Adrenal gland (tissue), 12 donors: ENCODE results near the gene SYAP1. TPM values are rescaled to one million over a fixed set of nuclear protein-coding genes. Genes with fewer than 3 reads are reported as not detected.

Experiments
- DNase-seq, 7 donors: peaks; one replicate each; pipeline ENCODE4 v3.0.0-alpha.2; 2019 to 2020
- H3K27ac ChIP-seq, 5 donors: fragments of 200-600 bp; sonication (generic) in 4 of 5; 1 replicate in 3 of 5; 2 replicates in 2 of 5; pipeline versions ENCODE4 v1.5.1 to v1.8.0; 2016 to 2020; ENCODE audit warnings: mild to moderate bottlenecking in 1 of 5
- H3K27me3 ChIP-seq: fragments of 200-600 bp; 2 replicates; pipeline ENCODE4 v1.8.0; 2021
- H3K36me3 ChIP-seq, 2 donors: fragments of 200-600 bp; replicated peaks in 1 of 2; 1 replicate in 1 of 2; 2 replicates in 1 of 2; pipeline versions ENCODE4 v1.5.1 to v1.8.0; 2018 to 2022
- H3K4me1 ChIP-seq, 2 donors: fragments of 200-600 bp; replicated peaks in 1 of 2; 1 replicate in 1 of 2; 2 replicates in 1 of 2; pipeline versions ENCODE4 v1.5.1 to v1.8.0; 2018 to 2021
- H3K4me3 ChIP-seq, 4 donors: fragments of 200-600 bp; sonication (generic) in 3 of 4; one replicate each; pipeline ENCODE4 v1.5.1; 2016 to 2018
- H3K9me3 ChIP-seq, 3 donors: fragments of 200-600 bp; sonication (generic) in 1 of 3; replicated peaks in 1 of 3; 1 replicate in 2 of 3; 2 replicates in 1 of 3; pipeline versions ENCODE4 v1.5.1 to v1.8.0; 2016 to 2021
- POLR2A ChIP-seq, 2 donors: fragments of 450-650 bp; IDR thresholded peaks; one replicate each; pipeline ENCODE4 v1.6.1; 2017; ENCODE audit warnings: antibody characterized with exemption in 2 of 2, mild to moderate bottlenecking in 2 of 2, moderate library complexity in 1 of 2
- WGBS, 4 donors: extraction: QIAGEN DNeasy Blood & Tissue Kit in 2 of 4; methylation state at CpG; one replicate each; pipeline versions ENCODE4 v1.1.5 to v1.1.7; 2013 to 2017; 5-methylcytosine and 5-hydroxymethylcytosine counted together
- intact Hi-C, 2 donors: fragments of 100-400 bp; cut with DNase I; formaldehyde crosslinking; loops; one replicate each; pipeline versions ENCODE4 v1.14.1 to v1.15.0; 2022 to 2023
- polyA plus RNA-seq, 3 donors: library from polyadenylated mRNA; stranded (reverse); fragments of 200-250 nt in 2 of 3; fragments of 350-450 nt in 1 of 3; fragmentation: Illumina TruSeq in 1 of 3; extraction: RNeasy Lipid Tissue Mini Kit (QIAGEN cat#74804) in 1 of 3; gene quantifications; one replicate each; pipeline ENCODE4 v1.2.3, GENCODE V29; 2013 to 2014
- total RNA-seq, 9 donors: library from RNA; depleted of rRNA in 4 of 9; stranded (reverse); fragments of >200 nt in 4 of 9; fragments of 120-200 nt in 1 of 9; fragmentation: NEBNext Ultra II Directional in 1 of 9; extraction: Animal tissue kit (Norgen Biotek cat#: 25700) in 1 of 9; gene quantifications; one replicate each; pipeline versions ENCODE4 v1.1.0 to v1.2.4, GENCODE V29; 2013 to 2023
- TF ChIP-seq, protein P1 (sequence below), 6 experiments: fragments of 450-650 bp in 4 of 6; fragments of 200-600 bp in 2 of 6; sonication (generic) in 1 of 6; IDR thresholded peaks; 1 replicate in 5 of 6; 2 replicates in 1 of 6; pipeline versions ENCODE4 v1.5.1 to v1.8.0; 2016 to 2021; ENCODE audit warnings: antibody characterized with exemption in 6 of 6, mild to moderate bottlenecking in 2 of 6, moderate library complexity in 1 of 6
- donor health status: healthy with polysubstance abuse.
- donor health status: Bipolar disorder and iron deficiency.
- donor health status: DM: yes; HTN: yes; CAD: no.
- donor health status: DM: no; HTN: no; CAD: no.
- donor health status: DM: no; HTN: no; CAD: no.
- donor health status: DM: yes; HTN: yes; CAD: no.

SYAP1 gene
- total and polyA plus RNA-seq, 12 donors: 15.8 to 106 (median 43.6) TPM

DNA sequence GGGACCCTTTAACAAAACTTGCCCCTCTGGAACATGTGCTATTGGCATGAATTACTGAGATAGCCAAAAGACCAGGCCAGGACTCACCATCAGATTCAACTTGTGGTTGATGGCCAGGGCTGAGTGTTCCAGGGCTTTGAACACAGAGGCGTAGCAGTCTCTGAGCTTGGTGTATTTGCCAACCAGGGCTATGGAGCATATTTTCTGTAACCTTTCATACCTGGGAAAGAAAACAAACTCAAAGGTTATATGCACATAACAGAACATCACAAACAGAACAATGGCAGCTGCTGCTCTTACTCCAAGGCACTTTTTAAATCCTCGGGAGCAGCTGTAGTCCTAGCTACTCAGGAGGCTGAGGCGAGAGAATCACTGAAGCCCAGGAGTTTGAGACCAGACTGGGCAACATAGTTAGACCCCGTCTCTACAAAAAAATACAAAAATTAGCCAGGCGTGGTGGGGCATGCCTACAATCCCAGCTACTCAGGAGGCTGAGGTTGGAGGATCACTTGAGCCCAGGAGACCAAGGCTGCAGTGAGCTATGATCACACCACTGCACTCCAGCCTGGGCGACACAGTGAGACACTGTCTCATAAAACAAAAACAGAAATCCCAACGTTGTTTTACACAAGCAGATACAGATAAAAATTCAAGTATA lies 36.3 kb upstream of the SYAP1 start:
- no peak overlapping the region for H3K4me3 ChIP-seq
- intact Hi-C loops: no loop called here
- no peaks in the 10 kb centered on the region for H3K9me3 ChIP-seq
- no peak overlapping the region for H3K27ac ChIP-seq
- WGBS, 4 donors: 87 to 94% (median 89%) methylated on average over 7 of the region's 7 CpGs
- no peaks in the 10 kb centered on the region for H3K27me3 ChIP-seq
- no peak for DNase-seq
- no peaks in the 10 kb centered on the region for H3K4me1 ChIP-seq
- H3K36me3 ChIP-seq: no peaks in the 10 kb centered on the region
- no peak for TF ChIP-seq POLR2A (IDR thresholded peaks at IDR 0.05)
- TF ChIP-seq, protein P1, sequence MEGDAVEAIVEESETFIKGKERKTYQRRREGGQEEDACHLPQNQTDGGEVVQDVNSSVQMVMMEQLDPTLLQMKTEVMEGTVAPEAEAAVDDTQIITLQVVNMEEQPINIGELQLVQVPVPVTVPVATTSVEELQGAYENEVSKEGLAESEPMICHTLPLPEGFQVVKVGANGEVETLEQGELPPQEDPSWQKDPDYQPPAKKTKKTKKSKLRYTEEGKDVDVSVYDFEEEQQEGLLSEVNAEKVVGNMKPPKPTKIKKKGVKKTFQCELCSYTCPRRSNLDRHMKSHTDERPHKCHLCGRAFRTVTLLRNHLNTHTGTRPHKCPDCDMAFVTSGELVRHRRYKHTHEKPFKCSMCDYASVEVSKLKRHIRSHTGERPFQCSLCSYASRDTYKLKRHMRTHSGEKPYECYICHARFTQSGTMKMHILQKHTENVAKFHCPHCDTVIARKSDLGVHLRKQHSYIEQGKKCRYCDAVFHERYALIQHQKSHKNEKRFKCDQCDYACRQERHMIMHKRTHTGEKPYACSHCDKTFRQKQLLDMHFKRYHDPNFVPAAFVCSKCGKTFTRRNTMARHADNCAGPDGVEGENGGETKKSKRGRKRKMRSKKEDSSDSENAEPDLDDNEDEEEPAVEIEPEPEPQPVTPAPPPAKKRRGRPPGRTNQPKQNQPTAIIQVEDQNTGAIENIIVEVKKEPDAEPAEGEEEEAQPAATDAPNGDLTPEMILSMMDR (IDR thresholded peaks at IDR 0.05): no peak

DNA sequence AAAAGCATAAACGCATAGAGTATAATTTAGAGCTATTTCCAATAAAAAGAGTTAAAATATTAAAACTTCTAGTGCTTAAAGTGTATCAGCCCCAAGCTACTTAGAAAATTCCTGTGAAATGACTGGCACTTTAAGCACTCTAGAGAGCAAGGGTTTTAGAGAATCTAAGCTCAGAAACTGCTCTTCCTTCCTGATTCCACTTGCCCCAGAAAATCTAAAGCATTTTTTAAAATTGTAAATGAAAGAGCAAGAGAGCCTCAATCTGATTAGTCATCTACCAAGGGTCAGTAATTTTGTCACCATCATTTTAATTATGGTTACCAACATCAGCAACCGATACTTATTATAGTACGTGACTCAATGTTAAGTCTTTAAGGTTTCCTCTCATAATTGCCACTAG lies 31.9 kb upstream of the SYAP1 start:
- 89 to 96% (median 93%) methylated on average over 3 of the region's 3 CpGs for WGBS, 4 donors
- intact Hi-C loops: no loop called here

DNA sequence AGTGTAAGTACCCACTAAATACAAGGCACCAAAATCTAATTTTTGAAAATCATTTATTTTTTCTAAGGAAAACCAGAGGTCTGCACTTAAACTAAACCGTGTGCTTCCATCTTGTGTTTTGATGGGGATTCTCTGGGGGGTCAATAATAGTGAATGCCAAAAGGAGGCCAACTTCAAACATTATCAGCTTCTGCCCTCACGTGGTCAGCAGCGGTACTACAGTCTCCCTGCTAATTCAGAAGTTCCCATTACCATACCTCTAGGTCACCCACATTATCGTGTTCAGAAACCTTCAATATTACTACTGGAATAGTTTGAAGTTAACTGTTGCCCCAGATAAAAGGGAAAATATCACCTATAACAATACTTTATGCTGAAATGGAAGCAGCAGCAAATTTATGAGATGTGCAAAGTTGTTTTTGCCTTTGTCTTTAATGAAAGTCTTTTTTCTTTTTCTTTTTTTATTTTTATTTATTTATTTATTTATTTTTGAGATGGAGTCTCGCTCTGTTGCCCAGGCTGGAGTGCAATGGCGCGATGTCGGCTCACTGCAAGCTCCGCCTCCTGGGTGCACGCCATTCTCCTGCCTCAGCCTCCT lies 24.2 kb upstream of the SYAP1 start:
- H3K27ac ChIP-seq: no peak overlapping the region
- H3K4me3 ChIP-seq: no peak overlapping the region
- peak; percentile 45 to 84 (median 65) for DNase-seq
- H3K36me3 ChIP-seq: peaks cover 0 to 7% of the 10 kb centered on the region in 2 donors
- intact Hi-C loops: no loop called here
- no peaks in the 10 kb centered on the region for H3K9me3 ChIP-seq
- 44 to 56% (median 53%) methylated on average over 10 of the region's 10 CpGs for WGBS, 4 donors
- H3K4me1 ChIP-seq: peaks cover 0 to 12% of the 10 kb centered on the region in 2 donors
- no peak for TF ChIP-seq POLR2A (IDR thresholded peaks at IDR 0.05)
- TF ChIP-seq, protein P1 (IDR thresholded peaks at IDR 0.05): peak; percentile 66 to 88 (median 81)
- H3K27me3 ChIP-seq: peaks cover 3% of the 10 kb centered on the region

More for the DNA sequence above, 31.9 kb upstream of the SYAP1 start:
- Histone ChIP-seq H3K9me3 (no peaks in the 10 kb centered on the region), H3K4me3 (no peak overlapping the region), H3K27ac (no peak overlapping the region), H3K27me3 (no peaks in the 10 kb centered on the region), H3K36me3 (peaks cover 0 to 6% of the 10 kb centered on the region in 2 donors), H3K4me1 (no peaks in the 10 kb centered on the region)
- TF ChIP-seq POLR2A (IDR thresholded peaks at IDR 0.05): no peak
- TF ChIP-seq, protein P1 (IDR thresholded peaks at IDR 0.05): no peak
- no peak for DNase-seq

DNA sequence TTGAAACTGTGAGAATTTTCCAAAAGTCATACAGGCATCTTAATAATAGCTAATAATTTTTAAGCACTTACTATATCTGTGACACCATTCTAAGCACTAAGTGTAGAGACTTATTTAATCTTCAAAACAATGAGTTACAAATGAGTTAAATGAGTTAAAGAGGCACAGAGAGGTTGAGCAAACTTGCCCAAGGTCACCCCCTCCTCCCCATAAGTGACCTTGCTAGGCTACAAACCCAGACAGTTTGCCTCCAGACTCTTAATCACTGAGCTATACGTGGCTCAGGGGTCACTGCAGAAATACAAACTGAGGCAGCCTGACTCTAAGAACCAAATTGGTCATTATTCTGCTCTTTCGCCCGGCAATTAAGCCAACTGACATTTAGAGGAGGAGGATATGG lies 22.5 kb upstream of the SYAP1 start:
- peaks cover 0 to 4% of the 10 kb centered on the region in 2 donors for H3K36me3 ChIP-seq
- H3K4me1 ChIP-seq: peaks cover 0 to 12% of the 10 kb centered on the region in 2 donors
- TF ChIP-seq POLR2A (IDR thresholded peaks at IDR 0.05): no peak
- TF ChIP-seq, protein P1 (IDR thresholded peaks at IDR 0.05): no peak
- no peaks in the 10 kb centered on the region for H3K9me3 ChIP-seq
- peak overlapping the region in 2 of 5 donors; percentile 0 to 24 for H3K27ac ChIP-seq
- intact Hi-C loops: no loop called here
- DNase-seq: peak in 2 of 7 donors; percentile 35 to 39
- 0 to 48% (median 37%) methylated on average over 2 to 3 of the region's 3 CpGs for WGBS, 4 donors
- peaks cover 3% of the 10 kb centered on the region for H3K27me3 ChIP-seq
- no peak overlapping the region for H3K4me3 ChIP-seq
